ENCODE data around the gene NOD1. TPM values are rescaled to one million over a fixed set of nuclear protein-coding genes. Genes with fewer than 3 reads are reported as not detected.

NOD1 gene
- total RNA-seq, 1 experiment from 2014 or later = 8.1 TPM

DNA sequence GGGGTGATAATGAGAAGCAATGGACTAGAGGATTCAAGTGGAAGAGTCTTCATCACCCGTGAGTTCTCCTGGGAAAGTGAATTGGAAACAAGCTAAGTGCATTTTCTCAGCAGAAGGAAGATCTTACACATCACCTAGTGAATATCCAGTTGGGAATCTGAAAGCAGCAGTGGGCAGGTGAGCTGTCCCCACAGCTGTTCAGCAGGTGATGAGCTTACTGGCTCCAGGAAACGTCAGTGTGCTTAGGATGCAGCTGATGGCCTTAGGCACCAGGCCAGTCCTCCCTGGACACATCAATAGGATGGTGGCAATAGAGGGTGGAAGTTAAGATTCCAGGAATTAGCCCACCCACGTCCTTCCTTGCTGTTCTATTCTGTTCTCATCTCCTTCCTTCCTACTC, 66.7 kb downstream of the NOD1 start:
- no peak for TF ChIP-seq SIN3A (IDR thresholded peaks at IDR 0.05; ENCODE audit: borderline replicate concordance, insufficient read depth, low read depth, low read length)
- no peak for TF ChIP-seq TCF7L2 (IDR thresholded peaks at IDR 0.05; ENCODE audit: low read depth, low read length)
- TF ChIP-seq, protein P1, sequence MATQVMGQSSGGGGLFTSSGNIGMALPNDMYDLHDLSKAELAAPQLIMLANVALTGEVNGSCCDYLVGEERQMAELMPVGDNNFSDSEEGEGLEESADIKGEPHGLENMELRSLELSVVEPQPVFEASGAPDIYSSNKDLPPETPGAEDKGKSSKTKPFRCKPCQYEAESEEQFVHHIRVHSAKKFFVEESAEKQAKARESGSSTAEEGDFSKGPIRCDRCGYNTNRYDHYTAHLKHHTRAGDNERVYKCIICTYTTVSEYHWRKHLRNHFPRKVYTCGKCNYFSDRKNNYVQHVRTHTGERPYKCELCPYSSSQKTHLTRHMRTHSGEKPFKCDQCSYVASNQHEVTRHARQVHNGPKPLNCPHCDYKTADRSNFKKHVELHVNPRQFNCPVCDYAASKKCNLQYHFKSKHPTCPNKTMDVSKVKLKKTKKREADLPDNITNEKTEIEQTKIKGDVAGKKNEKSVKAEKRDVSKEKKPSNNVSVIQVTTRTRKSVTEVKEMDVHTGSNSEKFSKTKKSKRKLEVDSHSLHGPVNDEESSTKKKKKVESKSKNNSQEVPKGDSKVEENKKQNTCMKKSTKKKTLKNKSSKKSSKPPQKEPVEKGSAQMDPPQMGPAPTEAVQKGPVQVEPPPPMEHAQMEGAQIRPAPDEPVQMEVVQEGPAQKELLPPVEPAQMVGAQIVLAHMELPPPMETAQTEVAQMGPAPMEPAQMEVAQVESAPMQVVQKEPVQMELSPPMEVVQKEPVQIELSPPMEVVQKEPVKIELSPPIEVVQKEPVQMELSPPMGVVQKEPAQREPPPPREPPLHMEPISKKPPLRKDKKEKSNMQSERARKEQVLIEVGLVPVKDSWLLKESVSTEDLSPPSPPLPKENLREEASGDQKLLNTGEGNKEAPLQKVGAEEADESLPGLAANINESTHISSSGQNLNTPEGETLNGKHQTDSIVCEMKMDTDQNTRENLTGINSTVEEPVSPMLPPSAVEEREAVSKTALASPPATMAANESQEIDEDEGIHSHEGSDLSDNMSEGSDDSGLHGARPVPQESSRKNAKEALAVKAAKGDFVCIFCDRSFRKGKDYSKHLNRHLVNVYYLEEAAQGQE (IDR thresholded peaks at IDR 0.05; ENCODE audit: insufficient read depth in 1 of 2, low read depth in 2 of 2, low read length in 1 of 2) = no peak
- no peak for TF ChIP-seq POLR2AphosphoS5 (IDR thresholded peaks at IDR 0.05; ENCODE audit: low read depth, low read length)
- TF ChIP-seq, protein P2, sequence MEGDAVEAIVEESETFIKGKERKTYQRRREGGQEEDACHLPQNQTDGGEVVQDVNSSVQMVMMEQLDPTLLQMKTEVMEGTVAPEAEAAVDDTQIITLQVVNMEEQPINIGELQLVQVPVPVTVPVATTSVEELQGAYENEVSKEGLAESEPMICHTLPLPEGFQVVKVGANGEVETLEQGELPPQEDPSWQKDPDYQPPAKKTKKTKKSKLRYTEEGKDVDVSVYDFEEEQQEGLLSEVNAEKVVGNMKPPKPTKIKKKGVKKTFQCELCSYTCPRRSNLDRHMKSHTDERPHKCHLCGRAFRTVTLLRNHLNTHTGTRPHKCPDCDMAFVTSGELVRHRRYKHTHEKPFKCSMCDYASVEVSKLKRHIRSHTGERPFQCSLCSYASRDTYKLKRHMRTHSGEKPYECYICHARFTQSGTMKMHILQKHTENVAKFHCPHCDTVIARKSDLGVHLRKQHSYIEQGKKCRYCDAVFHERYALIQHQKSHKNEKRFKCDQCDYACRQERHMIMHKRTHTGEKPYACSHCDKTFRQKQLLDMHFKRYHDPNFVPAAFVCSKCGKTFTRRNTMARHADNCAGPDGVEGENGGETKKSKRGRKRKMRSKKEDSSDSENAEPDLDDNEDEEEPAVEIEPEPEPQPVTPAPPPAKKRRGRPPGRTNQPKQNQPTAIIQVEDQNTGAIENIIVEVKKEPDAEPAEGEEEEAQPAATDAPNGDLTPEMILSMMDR (IDR thresholded peaks at IDR 0.05) = no peak
- Histone ChIP-seq H3K9me3 (ENCODE audit: control insufficient read depth, insufficient read depth, low read depth, low read length) (no peaks in the 10 kb centered on the region), H3K4me3 (ENCODE audit: low read depth in 2 of 2, low read length in 2 of 2) (no peak overlapping the region), H3K36me3 (ENCODE audit: control insufficient read depth, insufficient read depth, low read length) (no peaks in the 10 kb centered on the region), H3K4me1 (ENCODE audit: control insufficient read depth, insufficient read depth, low read length) (no peaks in the 10 kb centered on the region), H3K27me3 (ENCODE audit: control insufficient read depth, insufficient read depth, low read length) (no peaks in the 10 kb centered on the region), H3K27ac (ENCODE audit: low read length) (no peak overlapping the region)
- ATAC-seq = no peak
- ChIA-PET POLR2A (no interaction called here), CTCF (no interaction called here)
- DNase-seq (ENCODE audit: low read depth, low spot score) = no peak
- intact Hi-C loops (cut with micrococcal nuclease; ENCODE audit: unreplicated experiment) (loop anchor here (2.0 to 5.0 kb wide), 3 partner anchors 135 to 250 kb away; no protein-coding TSS in a partner anchor), in situ Hi-C loops (cut with HindIII; ENCODE audit: low pct_unique_long_range_greater_than_20kb, low sequenced_read_pairs) (no loop called here)
- no TSS peak for BruUV-seq (replicated peaks)

DNA sequence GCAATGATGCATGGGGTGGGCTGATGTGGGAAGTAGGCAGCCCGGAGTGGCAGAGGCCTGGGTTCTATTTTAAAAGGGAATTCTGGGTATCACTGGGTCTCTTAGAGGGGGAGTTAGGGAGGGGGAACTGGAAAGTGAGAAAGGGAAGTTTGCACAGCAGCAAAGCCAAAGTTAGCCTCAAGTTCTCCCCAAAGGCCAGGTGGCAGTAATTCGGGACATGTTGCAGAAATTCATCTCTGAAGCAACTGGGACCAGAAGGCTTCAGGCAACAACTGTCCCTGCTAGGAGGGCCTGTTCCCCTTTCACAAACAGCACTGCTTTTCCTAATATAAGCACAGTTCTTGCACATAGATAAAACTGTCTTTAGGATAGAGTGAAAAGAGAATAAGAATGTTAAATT, 67.4 kb downstream of the NOD1 start:
- Histone ChIP-seq H3K27me3 (ENCODE audit: control insufficient read depth, insufficient read depth, low read length) (no peaks in the 10 kb centered on the region), H3K27ac (ENCODE audit: low read length) (no peak overlapping the region), H3K9me3 (ENCODE audit: control insufficient read depth, insufficient read depth, low read depth, low read length) (no peaks in the 10 kb centered on the region), H3K36me3 (ENCODE audit: control insufficient read depth, insufficient read depth, low read length) (no peaks in the 10 kb centered on the region), H3K4me3 (ENCODE audit: low read depth in 2 of 2, low read length in 2 of 2) (no peak overlapping the region), H3K4me1 (ENCODE audit: control insufficient read depth, insufficient read depth, low read length) (no peaks in the 10 kb centered on the region)
- TF ChIP-seq TCF7L2 (IDR thresholded peaks at IDR 0.05; ENCODE audit: low read depth, low read length) (no peak), POLR2AphosphoS5 (IDR thresholded peaks at IDR 0.05; ENCODE audit: low read depth, low read length) (no peak), SIN3A (IDR thresholded peaks at IDR 0.05; ENCODE audit: borderline replicate concordance, insufficient read depth, low read depth, low read length) (no peak)
- TF ChIP-seq, protein P2 (IDR thresholded peaks at IDR 0.05) = no peak
- TF ChIP-seq, protein P1 (IDR thresholded peaks at IDR 0.05; ENCODE audit: insufficient read depth in 1 of 2, low read depth in 2 of 2, low read length in 1 of 2) = no peak
- in situ Hi-C loops (cut with HindIII; ENCODE audit: low pct_unique_long_range_greater_than_20kb, low sequenced_read_pairs) = no loop called here
- ChIA-PET CTCF (no interaction called here), POLR2A (no interaction called here)
- BruUV-seq (replicated peaks) = no TSS peak
- intact Hi-C loops (cut with micrococcal nuclease; ENCODE audit: unreplicated experiment) = loop anchor here (5.0 kb wide), 2 partner anchors 151 to 249 kb away; no protein-coding TSS in a partner anchor
- no peak for DNase-seq (ENCODE audit: low read depth, low spot score)
- ATAC-seq = no peak
